Thyroid gland (tissue), 4 donors: ENCODE results near the gene KMT2E.

Experiments used
- CTCF ChIP-seq, 6 experiments: fragments of 200-600 bp in 3 of 6; fragments of 450-650 bp in 3 of 6; sonication (generic) in 3 of 6; IDR thresholded peaks; one replicate each; pipeline ENCODE4 v1.5.1; 2016 to 2019; ENCODE audit warnings: antibody characterized with exemption in 6 of 6, mild to moderate bottlenecking in 2 of 6, inconsistent platforms in 1 of 6, moderate library complexity in 1 of 6
- POLR2A ChIP-seq, 2 donors: fragments of 450-650 bp; IDR thresholded peaks; one replicate each; pipeline ENCODE4 v1.6.1; 2017; ENCODE audit warnings: antibody characterized with exemption in 2 of 2, mild to moderate bottlenecking in 2 of 2, moderate library complexity in 1 of 2

GRCh38 chr7:105068886-105069285 is 54.9 kb downstream of the KMT2E start:
- TF ChIP-seq POLR2A (IDR thresholded peaks at IDR 0.05) = no peak
- TF ChIP-seq CTCF (IDR thresholded peaks at IDR 0.05) = no peak
